MM.1S (cell line): ENCODE data around the gene COL6A6.

Experiments
- DNase-seq: peaks from one replicate; pipeline ENCODE4 v3.0.0-alpha.2; 2015
- H2AFZ ChIP-seq: fragments of 300-600 bp; sonication (generic); 2 replicates; pipeline ENCODE4 v1.6.0; 2016; ENCODE audit warnings: antibody characterized with exemption, low read length
- H3F3A ChIP-seq: fragments of 300-600 bp; sonication (generic); 2 replicates; pipeline ENCODE4 v1.6.1; 2016; ENCODE audit warnings: mild to moderate bottlenecking, antibody characterized with exemption, low read length, moderate library complexity, mixed read lengths; ENCODE audit not compliant: insufficient read depth
- H3K27ac ChIP-seq: fragments of 300-600 bp; sonication (generic); 2 replicates; pipeline ENCODE4 v1.5.1; 2016; ENCODE audit warnings: mild to moderate bottlenecking, low read length
- H3K27me3 ChIP-seq: fragments of 300-600 bp; sonication (generic); replicated peaks from 2 replicates; pipeline ENCODE4 v1.6.0; 2016; ENCODE audit warnings: low read length; ENCODE audit not compliant: insufficient read depth
- H3K36me3 ChIP-seq: fragments of 300-600 bp; sonication (generic); replicated peaks from 2 replicates; pipeline ENCODE4 v1.6.1; 2016; ENCODE audit warnings: mild to moderate bottlenecking, low read length, mixed read lengths; ENCODE audit not compliant: insufficient read depth
- H3K4me1 ChIP-seq: fragments of 300-600 bp; sonication (generic); 2 replicates; pipeline ENCODE4 v1.6.1; 2016; ENCODE audit warnings: low read length, mixed read lengths
- H3K4me2 ChIP-seq: fragments of 300-600 bp; sonication (generic); 2 replicates; pipeline ENCODE4 v1.6.0; 2016; ENCODE audit warnings: low read depth, low read length
- H3K4me3 ChIP-seq: fragments of 300-600 bp; sonication (generic); 2 replicates; pipeline ENCODE4 v1.5.1; 2016; ENCODE audit warnings: low read length, mixed read lengths
- H3K79me2 ChIP-seq: fragments of 300-600 bp; sonication (generic); 2 replicates; pipeline ENCODE4 v1.6.1; 2016; ENCODE audit warnings: mixed run types, low read length, mixed read lengths
- H3K9ac ChIP-seq: fragments of 300-600 bp; sonication (generic); 2 replicates; pipeline ENCODE4 v1.6.1; 2016; ENCODE audit warnings: low read length, mixed read lengths
- H3K9me2 ChIP-seq: fragments of 300-600 bp; sonication (generic); replicated peaks from 2 replicates; pipeline ENCODE4 v1.6.1; 2016; ENCODE audit warnings: mild to moderate bottlenecking, low read length, mixed read lengths; ENCODE audit not compliant: insufficient read depth
- H3K9me3 ChIP-seq: fragments of 300-600 bp; sonication (generic); replicated peaks from 2 replicates; pipeline ENCODE4 v1.6.1; 2016; ENCODE audit warnings: mild to moderate bottlenecking, low read length, mixed read lengths; ENCODE audit not compliant: insufficient read depth
- H4K20me1 ChIP-seq: fragments of 300-600 bp; sonication (generic); 2 replicates; pipeline ENCODE4 v1.6.1; 2016; ENCODE audit warnings: mild to moderate bottlenecking, low read length, moderate library complexity, mixed read lengths; ENCODE audit not compliant: insufficient read depth
- CTCF ChIP-seq: fragments of 300-600 bp; sonication (generic); IDR thresholded peaks from 2 replicates; pipeline ENCODE4 v1.5.1; 2016; ENCODE audit warnings: antibody characterized with exemption, low read length, mixed read lengths
- EZH2 ChIP-seq: fragments of 300-600 bp; sonication (generic); optimal IDR thresholded peaks from 2 replicates; pipeline ENCODE3; 2017; ENCODE audit warnings: low read depth, mild to moderate bottlenecking, antibody characterized with exemption, low read length, mixed read lengths
- EZH2phosphoT487 ChIP-seq: fragments of 300-600 bp; sonication (generic); IDR thresholded peaks from 2 replicates; pipeline ENCODE4 v1.6.1; 2018; ENCODE audit warnings: antibody characterized with exemption, low read length

The COL6A6 gene

DNA sequence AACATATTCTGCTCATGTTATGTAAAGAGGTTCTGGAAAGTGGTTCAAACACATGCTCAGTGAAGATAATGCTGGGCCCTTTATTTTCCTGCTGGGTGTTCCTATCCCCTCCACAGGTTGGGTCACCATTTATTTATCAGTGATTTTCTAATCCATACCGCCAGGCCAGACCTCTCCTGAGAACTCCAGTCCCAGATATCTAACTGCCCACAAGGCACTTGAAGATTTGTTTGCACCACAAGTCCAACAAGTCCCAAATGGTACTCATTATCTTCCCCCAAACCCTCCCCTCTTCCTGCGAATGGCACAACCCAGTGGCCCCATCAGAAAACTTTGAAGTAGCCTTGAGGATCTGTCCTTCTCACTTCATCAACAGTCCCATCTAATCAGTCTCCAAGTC lies 5.4 kb downstream of the COL6A6 start:
- DNase-seq = no peak
- Histone ChIP-seq H3K9me3 (no peaks in the 10 kb centered on the region), H4K20me1 (no peaks in the 10 kb centered on the region), H3K9me2 (no peaks in the 10 kb centered on the region), H3K36me3 (no peaks in the 10 kb centered on the region), H3K27me3 (no peaks in the 10 kb centered on the region), H3F3A (no peaks in the 10 kb centered on the region), H2AFZ (no peak overlapping the region), H3K4me2 (no peak overlapping the region), H3K9ac (no peak overlapping the region), H3K4me3 (no peak overlapping the region), H3K4me1 (no peaks in the 10 kb centered on the region), H3K79me2 (no peaks in the 10 kb centered on the region), H3K27ac (no peak overlapping the region)
- TF ChIP-seq CTCF = no peak
- TF ChIP-seq EZH2 = no peak
- TF ChIP-seq EZH2phosphoT487 = no peak

DNA sequence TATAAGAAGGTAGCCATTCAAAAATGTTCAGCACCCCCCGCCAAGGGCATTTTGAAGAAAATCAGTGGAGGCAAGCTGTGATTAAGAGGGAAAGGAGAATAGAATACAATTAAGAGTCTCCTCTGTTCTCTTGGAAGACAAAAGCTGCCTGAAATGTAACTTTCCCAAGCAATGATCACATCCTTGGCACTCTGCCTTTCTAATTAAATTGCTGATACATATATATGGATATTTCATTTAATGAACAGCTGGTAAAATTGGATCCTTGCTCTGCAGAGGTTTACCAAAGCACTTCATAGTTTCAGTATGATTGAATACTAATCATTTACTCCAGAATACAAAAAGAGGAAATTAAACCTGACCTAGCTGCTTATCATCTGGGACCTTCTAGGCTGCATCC lies 10.4 kb downstream of the COL6A6 start:
- H2AFZ ChIP-seq = no peak overlapping the region
- DNase-seq = no peak
- no peaks in the 10 kb centered on the region for H3K79me2 ChIP-seq
- no peaks in the 10 kb centered on the region for H4K20me1 ChIP-seq
- H3K9me2 ChIP-seq = no peaks in the 10 kb centered on the region
- H3K27ac ChIP-seq = no peak overlapping the region
- H3F3A ChIP-seq = no peaks in the 10 kb centered on the region
- no peak overlapping the region for H3K4me3 ChIP-seq
- no peak overlapping the region for H3K4me2 ChIP-seq
- TF ChIP-seq EZH2phosphoT487 = no peak
- no peak for TF ChIP-seq CTCF
- no peak for TF ChIP-seq EZH2
- H3K9me3 ChIP-seq = no peaks in the 10 kb centered on the region
- no peak overlapping the region for H3K9ac ChIP-seq
- no peaks in the 10 kb centered on the region for H3K36me3 ChIP-seq
- H3K4me1 ChIP-seq = peaks cover 13% of the 10 kb centered on the region
- H3K27me3 ChIP-seq = no peaks in the 10 kb centered on the region

GRCh38 chr3:130528120-130528519 lies 11.1 kb downstream of the COL6A6 start:
- H3K4me3 ChIP-seq = no peak overlapping the region
- no peak overlapping the region for H2AFZ ChIP-seq
- no peaks in the 10 kb centered on the region for H3K27me3 ChIP-seq
- H3K9me3 ChIP-seq = no peaks in the 10 kb centered on the region
- peaks cover 13% of the 10 kb centered on the region for H3K4me1 ChIP-seq
- H3K79me2 ChIP-seq = no peaks in the 10 kb centered on the region
- no peak for DNase-seq
- no peaks in the 10 kb centered on the region for H3K9me2 ChIP-seq
- no peak overlapping the region for H3K9ac ChIP-seq
- no peaks in the 10 kb centered on the region for H4K20me1 ChIP-seq
- H3F3A ChIP-seq = no peaks in the 10 kb centered on the region
- H3K4me2 ChIP-seq = no peak overlapping the region
- no peaks in the 10 kb centered on the region for H3K36me3 ChIP-seq
- TF ChIP-seq CTCF (no peak), EZH2phosphoT487 (no peak), EZH2 (no peak)
- no peak overlapping the region for H3K27ac ChIP-seq
